AG09309 (cell line): ENCODE results near the gene KCTD18.
A peak's percentile ranks its signal among the peaks of the same experiment; 100 is the strongest.

ENCODE experiments used
- DNase-seq: peaks from one replicate; pipeline ENCODE4 v3.0.0-alpha.2; 2010; ENCODE audit warnings: low read depth
- H3K4me3 ChIP-seq: 2 replicates; pipeline ENCODE4 v1.5.1; 2011; ENCODE audit warnings: mild to moderate bottlenecking, low read depth, low read length, moderate library complexity; ENCODE audit not compliant: control insufficient read depth
- TF ChIP-seq, protein P1 (sequence below): IDR thresholded peaks from 2 replicates; pipeline ENCODE4 v1.5.1; 2011; ENCODE audit warnings: mild to moderate bottlenecking, low read depth, low read length, inconsistent platforms; ENCODE audit not compliant: insufficient read depth, control insufficient read depth; ENCODE audit errors: missing control alignments

KCTD18 gene

DNA sequence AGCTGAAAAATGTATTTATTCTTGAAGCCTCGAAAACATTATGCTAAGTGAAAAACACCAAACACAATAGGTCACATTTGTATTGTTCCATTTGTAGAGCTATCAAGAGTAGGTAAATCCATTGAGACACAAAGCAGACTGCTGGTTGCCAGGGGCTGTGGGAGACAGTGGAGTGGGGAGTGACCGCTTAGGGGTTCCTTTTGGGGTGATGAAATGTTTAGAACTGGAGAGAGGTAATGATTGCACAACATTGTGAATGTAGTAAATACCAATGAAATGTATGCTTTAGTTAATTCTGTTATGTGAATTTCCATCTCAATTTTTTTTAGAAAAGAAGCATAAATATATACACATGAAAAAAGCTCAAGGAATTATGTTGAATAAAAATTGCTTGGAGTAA is 15.8 kb downstream of the KCTD18 start:
- TF ChIP-seq, protein P1, sequence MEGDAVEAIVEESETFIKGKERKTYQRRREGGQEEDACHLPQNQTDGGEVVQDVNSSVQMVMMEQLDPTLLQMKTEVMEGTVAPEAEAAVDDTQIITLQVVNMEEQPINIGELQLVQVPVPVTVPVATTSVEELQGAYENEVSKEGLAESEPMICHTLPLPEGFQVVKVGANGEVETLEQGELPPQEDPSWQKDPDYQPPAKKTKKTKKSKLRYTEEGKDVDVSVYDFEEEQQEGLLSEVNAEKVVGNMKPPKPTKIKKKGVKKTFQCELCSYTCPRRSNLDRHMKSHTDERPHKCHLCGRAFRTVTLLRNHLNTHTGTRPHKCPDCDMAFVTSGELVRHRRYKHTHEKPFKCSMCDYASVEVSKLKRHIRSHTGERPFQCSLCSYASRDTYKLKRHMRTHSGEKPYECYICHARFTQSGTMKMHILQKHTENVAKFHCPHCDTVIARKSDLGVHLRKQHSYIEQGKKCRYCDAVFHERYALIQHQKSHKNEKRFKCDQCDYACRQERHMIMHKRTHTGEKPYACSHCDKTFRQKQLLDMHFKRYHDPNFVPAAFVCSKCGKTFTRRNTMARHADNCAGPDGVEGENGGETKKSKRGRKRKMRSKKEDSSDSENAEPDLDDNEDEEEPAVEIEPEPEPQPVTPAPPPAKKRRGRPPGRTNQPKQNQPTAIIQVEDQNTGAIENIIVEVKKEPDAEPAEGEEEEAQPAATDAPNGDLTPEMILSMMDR = no peak
- DNase-seq = no peak
- H3K4me3 ChIP-seq = no peak overlapping the region

DNA sequence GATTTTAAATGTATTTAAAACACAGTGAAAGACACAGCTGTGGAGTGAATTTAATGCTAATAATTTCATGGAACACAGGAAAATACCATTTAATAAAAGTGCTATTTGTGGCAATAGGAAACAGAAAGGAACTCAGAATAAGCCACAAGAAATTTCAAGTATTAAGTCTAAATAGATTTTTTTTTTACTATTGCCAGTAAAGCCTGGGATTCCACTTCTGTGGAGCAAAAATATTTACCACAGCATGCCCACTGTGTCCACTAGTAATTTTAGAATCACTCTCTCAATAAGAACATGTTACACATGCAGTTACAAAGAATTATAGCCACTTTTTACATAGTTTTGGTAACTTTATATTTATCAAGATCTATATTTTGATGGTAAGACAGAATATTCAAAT is 17.2 kb downstream of the KCTD18 start:
- no peak for DNase-seq
- TF ChIP-seq, protein P1 = no peak

DNA sequence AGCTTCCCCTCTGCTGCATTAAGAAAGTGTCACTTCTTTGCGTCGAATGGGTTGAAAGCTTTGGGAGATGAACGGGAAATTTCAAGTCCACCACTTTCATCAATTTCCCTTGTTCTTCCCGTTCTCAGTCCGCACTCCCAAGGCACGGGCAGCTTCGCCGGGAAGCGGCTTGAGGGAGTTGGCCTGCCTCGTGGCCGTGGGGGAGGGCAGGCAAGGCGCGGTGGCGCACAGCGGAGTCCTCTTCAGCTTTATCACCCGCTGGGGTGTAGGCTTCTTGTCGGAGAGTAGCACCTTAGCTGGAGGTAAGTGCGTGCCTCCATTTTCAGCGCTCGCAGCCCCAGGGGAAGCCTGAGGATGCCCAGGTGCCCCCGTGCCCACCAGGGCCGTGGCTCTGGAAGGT is 19.9 kb downstream of the KCTD18 start:
- no peak overlapping the region for H3K4me3 ChIP-seq
- DNase-seq = no peak
- TF ChIP-seq, protein P1 = no peak

More for the DNA sequence above, 17.2 kb downstream of the KCTD18 start:
- no peak overlapping the region for H3K4me3 ChIP-seq

DNA sequence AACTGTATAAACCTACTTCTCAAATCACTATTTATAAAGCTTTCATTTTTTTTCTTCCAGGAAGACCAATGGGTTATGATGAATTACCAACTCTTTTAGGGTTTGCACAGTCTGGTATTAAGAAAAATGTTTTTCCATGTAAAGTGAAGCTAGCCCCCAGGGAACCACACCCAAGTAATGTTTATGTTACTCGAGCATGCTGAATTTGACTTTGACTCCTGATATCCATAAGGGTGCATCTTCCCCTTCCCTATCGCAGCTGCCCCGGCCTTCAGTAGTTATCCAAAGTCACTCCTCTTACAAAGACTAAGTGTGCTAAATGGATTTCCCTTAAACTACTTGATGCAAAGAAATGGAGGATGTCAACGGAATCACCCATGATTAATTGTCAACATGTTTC is 21.7 kb downstream of the KCTD18 start:
- H3K4me3 ChIP-seq = no peak overlapping the region
- TF ChIP-seq, protein P1 = no peak
- no peak for DNase-seq

DNA sequence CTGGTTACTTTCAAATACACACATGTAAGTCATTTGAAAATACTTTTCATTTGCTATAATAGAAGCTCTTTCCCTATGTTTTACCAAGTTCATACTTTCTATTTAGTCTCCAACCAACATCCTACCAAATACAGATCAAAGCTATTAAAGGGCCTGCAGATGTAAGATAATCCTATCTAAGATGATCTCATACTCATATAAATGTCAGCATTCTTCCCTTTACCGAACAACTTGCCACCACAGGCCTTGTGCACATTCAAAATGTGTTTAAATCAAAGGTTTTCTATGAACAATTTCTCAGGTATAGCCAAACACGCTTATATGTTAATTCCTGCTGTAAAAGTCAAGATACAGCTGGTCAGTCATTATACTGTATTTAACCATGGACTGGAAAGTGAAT is 23.3 kb downstream of the KCTD18 start:
- H3K4me3 ChIP-seq = no peak overlapping the region
- DNase-seq = no peak
- TF ChIP-seq, protein P1 = no peak

DNA sequence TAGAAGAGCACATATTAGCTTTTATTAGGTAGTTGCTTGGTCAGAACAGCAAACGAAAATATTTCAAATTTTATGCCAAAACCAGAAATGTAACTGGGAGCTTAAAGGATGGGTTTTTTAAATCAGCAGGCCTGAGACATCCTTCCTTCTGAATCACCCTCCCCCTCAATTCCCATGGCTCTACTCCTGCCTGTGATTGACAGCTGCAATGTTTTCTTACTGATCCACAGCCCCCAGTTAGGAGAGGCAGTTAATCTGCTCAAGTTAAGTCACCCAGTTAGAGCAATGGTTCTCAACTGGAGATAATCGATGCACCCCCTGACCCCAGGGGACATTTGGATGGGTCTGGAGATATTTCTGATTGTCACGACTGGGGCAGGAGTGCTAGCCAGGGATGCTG is 24.9 kb downstream of the KCTD18 start:
- TF ChIP-seq, protein P1 = no peak
- H3K4me3 ChIP-seq = no peak overlapping the region
- DNase-seq = no peak

DNA sequence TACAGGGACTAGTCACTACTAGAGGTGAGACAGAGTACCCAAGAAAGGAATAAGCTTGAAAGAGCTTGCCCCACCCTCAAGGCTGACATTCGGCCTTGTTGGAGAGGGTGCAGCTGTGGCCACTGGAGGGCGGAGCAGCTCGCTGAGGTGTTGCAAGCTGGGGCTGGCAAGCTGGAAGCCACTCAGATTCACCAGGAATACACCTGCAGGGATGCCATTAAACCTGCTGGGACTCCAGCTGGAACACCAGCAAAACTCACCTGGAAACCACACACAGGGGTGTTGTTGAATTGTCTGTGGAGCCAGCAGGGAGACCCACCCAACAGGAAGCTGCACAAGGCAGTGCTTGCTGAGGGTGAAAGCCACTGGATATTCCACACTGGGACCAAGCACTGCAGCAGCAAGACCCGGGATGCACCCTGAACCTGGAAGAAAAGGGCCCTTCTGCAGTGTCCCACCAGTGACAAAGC is 26.1 kb downstream of the KCTD18 start:
- DNase-seq = no peak
- no peak overlapping the region for H3K4me3 ChIP-seq
- TF ChIP-seq, protein P1 = peak; percentile 28
